Left lung (tissue), 10 donors: ENCODE measurements around the gene SEC61A1. TPM values are rescaled to one million over a fixed set of nuclear protein-coding genes. Genes with fewer than 3 reads are reported as not detected.

Experiments
- ATAC-seq: fragments of 200-7000 bp; cut with Tn5 transposase; one replicate; pipeline ENCODE4 v1.9.1; 2020; ENCODE audit warnings: moderate library complexity
- DNase-seq, 4 donors: peaks; one replicate each; pipeline ENCODE4 v3.0.0-alpha.2; 2013 to 2020
- H3K27ac ChIP-seq, 2 donors: fragments of 200-600 bp; sonication (generic) in 1 of 2; one replicate each; pipeline versions ENCODE4 v1.5.0 to v1.8.0; 2020 to 2021
- H3K27me3 ChIP-seq, 2 donors: fragments of 200-600 bp; sonication (generic) in 1 of 2; one replicate each; pipeline versions ENCODE4 v1.5.0 to v1.8.0; 2020 to 2021
- H3K36me3 ChIP-seq, 2 donors: fragments of 200-600 bp; sonication (generic) in 1 of 2; one replicate each; pipeline versions ENCODE4 v1.5.0 to v1.8.0; 2020 to 2021
- H3K4me1 ChIP-seq, 2 donors: fragments of 200-600 bp; one replicate each; pipeline ENCODE4 v1.8.0; 2021
- H3K4me3 ChIP-seq, 2 donors: fragments of 200-600 bp; sonication (generic) in 1 of 2; one replicate each; pipeline versions ENCODE4 v1.5.0 to v1.8.0; 2020 to 2021; ENCODE audit warnings: mild to moderate bottlenecking in 1 of 2
- H3K9me3 ChIP-seq, 2 donors: fragments of 200-600 bp; sonication (generic) in 1 of 2; one replicate each; pipeline versions ENCODE4 v1.5.0 to v1.8.0; 2020 to 2021
- CTCF ChIP-seq, 2 donors: fragments of 200-600 bp; sonication (generic) in 1 of 2; IDR thresholded peaks; one replicate each; pipeline versions ENCODE4 v1.5.0 to v1.8.0; 2021; ENCODE audit warnings: antibody characterized with exemption in 2 of 2
- intact Hi-C, 2 donors: fragments of 100-400 bp; cut with DNase I; formaldehyde crosslinking; loops; one replicate each; pipeline versions ENCODE4 v1.11.2 to v1.14.2; 2022
- polyA plus RNA-seq, 6 donors: library from polyadenylated mRNA; unstranded; fragments of 120-200 nt; gene quantifications; one replicate each; pipeline ENCODE4 v1.2.1, GENCODE V29; 2013; ENCODE audit not compliant: insufficient read length in 6 of 6
- total RNA-seq, 2 donors: library from RNA; stranded (reverse); fragmentation: NEBNext Ultra II Directional; extraction: Animal tissue kit (Norgen Biotek cat#: 25700); gene quantifications; one replicate each; pipeline ENCODE4 v1.2.1, GENCODE V29; 2021
- donor health status: DM: no; HTN: yes; CAD: no.
- donor health status: DM: no; HTN: no; CAD: no.

Gene SEC61A1
- total and polyA plus RNA-seq, 8 donors, result 148 to 361 (median 169) TPM

- no peaks in the 10 kb centered on the region for H3K36me3 ChIP-seq
- DNase-seq, result no peak
- no peak overlapping the region for H3K4me3 ChIP-seq
- H3K4me1 ChIP-seq, result no peaks in the 10 kb centered on the region
- no peak for TF ChIP-seq CTCF (IDR thresholded peaks at IDR 0.05)
- no peak overlapping the region for H3K27ac ChIP-seq
- H3K27me3 ChIP-seq, result peaks cover 0 to 5% of the 10 kb centered on the region in 2 donors
- intact Hi-C loops, result no loop called here
- ATAC-seq, result no peak
- no peaks in the 10 kb centered on the region for H3K9me3 ChIP-seq
Measured at GRCh38 chr3:128016502-128016901, 35.7 kb upstream of the SEC61A1 start.

GRCh38 chr3:128021768-128022372 lies 30.4 kb upstream of the SEC61A1 start:
- TF ChIP-seq CTCF (IDR thresholded peaks at IDR 0.05), result no peak
- H3K4me3 ChIP-seq, result no peak overlapping the region
- no peaks in the 10 kb centered on the region for H3K9me3 ChIP-seq
- H3K36me3 ChIP-seq, result no peaks in the 10 kb centered on the region
- no peak for ATAC-seq
- intact Hi-C loops, result no loop called here
- peaks cover 0 to 7% of the 10 kb centered on the region in 2 donors for H3K27me3 ChIP-seq
- no peak for DNase-seq
- H3K4me1 ChIP-seq, result no peaks in the 10 kb centered on the region
- H3K27ac ChIP-seq, result no peak overlapping the region

- intact Hi-C loops, result no loop called here
Measured at GRCh38 chr3:128033102-128033501, 19.1 kb upstream of the SEC61A1 start.

GRCh38 chr3:128036119-128036518 lies 16.1 kb upstream of the SEC61A1 start:
- no peak for TF ChIP-seq CTCF (IDR thresholded peaks at IDR 0.05)
- no peaks in the 10 kb centered on the region for H3K4me1 ChIP-seq
- ATAC-seq, result peak; percentile 33
- no peaks in the 10 kb centered on the region for H3K9me3 ChIP-seq
- H3K27ac ChIP-seq, result no peak overlapping the region
- H3K4me3 ChIP-seq, result no peak overlapping the region
- no peaks in the 10 kb centered on the region for H3K27me3 ChIP-seq
- intact Hi-C loops, result no loop called here
- H3K36me3 ChIP-seq, result no peaks in the 10 kb centered on the region
- DNase-seq, result no peak

More at GRCh38 chr3:128033102-128033501, 19.1 kb upstream of the SEC61A1 start:
- Histone ChIP-seq H3K27me3 (no peaks in the 10 kb centered on the region), H3K36me3 (no peaks in the 10 kb centered on the region), H3K4me3 (no peak overlapping the region), H3K9me3 (no peaks in the 10 kb centered on the region), H3K27ac (no peak overlapping the region), H3K4me1 (no peaks in the 10 kb centered on the region)
- no peak for DNase-seq
- ATAC-seq, result peak; percentile 45
- no peak for TF ChIP-seq CTCF (IDR thresholded peaks at IDR 0.05)

- DNase-seq, result no peak
- H3K36me3 ChIP-seq, result no peaks in the 10 kb centered on the region
- H3K4me3 ChIP-seq, result no peak overlapping the region
- intact Hi-C loops, result no loop called here
- no peak for TF ChIP-seq CTCF (IDR thresholded peaks at IDR 0.05)
- H3K27ac ChIP-seq, result no peak overlapping the region
- no peaks in the 10 kb centered on the region for H3K27me3 ChIP-seq
- H3K4me1 ChIP-seq, result no peaks in the 10 kb centered on the region
- H3K9me3 ChIP-seq, result no peaks in the 10 kb centered on the region
- ATAC-seq, result no peak
Measured at GRCh38 chr3:128040041-128040440, 12.2 kb upstream of the SEC61A1 start.
